Aorta (tissue), 5 donors: ENCODE data around the gene MARK3. TPM values are rescaled to one million over a fixed set of nuclear protein-coding genes. Genes with fewer than 3 reads are reported as not detected.

ENCODE experiments used
- ATAC-seq: fragments of 200-7000 bp; cut with Tn5 transposase; one replicate; pipeline ENCODE4 v1.9.1; 2022; ENCODE audit warnings: moderate library complexity; ENCODE audit not compliant: low FRiP score
- DNase-seq, 2 donors: peaks; one replicate each; pipeline ENCODE4 v3.0.0-alpha.2; 2020
- H3K27ac ChIP-seq, 2 donors: one replicate each; pipeline ENCODE4 v1.5.1; 2013; ENCODE audit warnings: low read length in 2 of 2, mild to moderate bottlenecking in 2 of 2, moderate library complexity in 2 of 2, control low read depth in 1 of 2, inconsistent platforms in 1 of 2, low read depth in 1 of 2
- H3K27me3 ChIP-seq, 2 donors: one replicate each; pipeline ENCODE4 v1.6.1; 2013; ENCODE audit warnings: control low read depth in 1 of 2, low read length in 1 of 2, mild to moderate bottlenecking in 1 of 2, moderate library complexity in 1 of 2; ENCODE audit not compliant: insufficient read depth in 2 of 2, control insufficient read depth in 1 of 2
- H3K36me3 ChIP-seq, 2 donors: one replicate each; pipeline ENCODE4 v1.6.1; 2013; ENCODE audit warnings: control low read depth in 1 of 2, low read length in 1 of 2, mild to moderate bottlenecking in 1 of 2; ENCODE audit not compliant: insufficient read depth in 2 of 2, control insufficient read depth in 1 of 2
- H3K4me1 ChIP-seq, 2 donors: one replicate each; pipeline ENCODE4 v1.6.1; 2013; ENCODE audit warnings: low read length in 2 of 2, control low read depth in 1 of 2, mild to moderate bottlenecking in 1 of 2, moderate library complexity in 1 of 2; ENCODE audit not compliant: insufficient read depth in 2 of 2, control insufficient read depth in 1 of 2
- H3K4me3 ChIP-seq, 2 donors: one replicate each; pipeline ENCODE4 v1.5.1; 2013; ENCODE audit warnings: low read length in 2 of 2, control low read depth in 1 of 2, mild to moderate bottlenecking in 1 of 2
- H3K9me3 ChIP-seq: one replicate; pipeline ENCODE4 v1.6.1; 2013; ENCODE audit warnings: mild to moderate bottlenecking, low read length; ENCODE audit not compliant: control insufficient read depth
- WGBS, 2 donors: extraction: QIAGEN DNeasy Blood & Tissue Kit; methylation state at CpG; one replicate each; pipeline ENCODE4 v1.1.7; 2013; 5-methylcytosine and 5-hydroxymethylcytosine counted together
- intact Hi-C, 2 donors: fragments of 100-400 bp; cut with DNase I; formaldehyde crosslinking; loops; one replicate each; pipeline versions ENCODE4 v1.14.2 to v1.15.0; 2022
- polyA plus RNA-seq, 2 donors: library from polyadenylated mRNA; stranded (reverse); fragments of 200-250 nt; gene quantifications; one replicate each; pipeline ENCODE4 v1.2.3, GENCODE V29; 2013
- total RNA-seq, 2 donors: library from RNA; stranded (reverse); fragmentation: NEBNext Ultra II Directional; extraction: Animal tissue kit (Norgen Biotek cat#: 25700); gene quantifications; one replicate each; pipeline ENCODE4 v1.2.1, GENCODE V29; 2021
- donor health status: healthy with polysubstance abuse.
- donor health status: Bipolar disorder and iron deficiency.
- donor health status: DM: no; HTN: no; CAD: no.
- donor health status: DM: no; HTN: no; CAD: no.
- donor health status: DM: yes; HTN: yes; CAD: no.

MARK3 gene
- total and polyA plus RNA-seq, 4 donors, result 21.7 to 121 (median 86.0) TPM

DNA sequence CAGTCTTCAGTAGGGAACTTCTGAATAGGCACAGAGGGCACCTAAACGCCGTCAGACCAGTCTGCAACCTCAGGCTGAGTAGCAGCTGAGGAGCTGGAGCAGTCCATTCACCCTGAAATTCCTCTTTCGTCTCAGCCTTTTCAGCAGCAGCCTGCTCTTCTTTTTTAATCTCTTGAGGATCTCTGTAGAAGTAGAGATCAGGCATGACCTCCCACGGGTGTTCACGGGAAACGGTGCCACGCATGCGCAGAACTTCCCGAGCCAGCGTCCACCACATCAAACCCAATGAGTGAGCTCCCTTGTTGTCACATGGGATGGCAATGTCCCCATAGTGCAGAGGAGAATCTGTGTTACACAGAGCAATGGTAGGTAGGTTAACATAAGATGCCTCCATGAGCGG lies 11.1 kb upstream of the MARK3 start:
- no peaks in the 10 kb centered on the region for H3K9me3 ChIP-seq
- intact Hi-C loops, result no loop called here
- DNase-seq (no peak), ATAC-seq (no peak)
- no peak overlapping the region for H3K4me3 ChIP-seq
- no peak overlapping the region for H3K27ac ChIP-seq
- no peaks in the 10 kb centered on the region for H3K4me1 ChIP-seq
- H3K27me3 ChIP-seq, result no peaks in the 10 kb centered on the region
- WGBS, 2 donors, result 85 to 86% methylated on average over 11 of the region's 11 CpGs
- no peaks in the 10 kb centered on the region for H3K36me3 ChIP-seq

DNA sequence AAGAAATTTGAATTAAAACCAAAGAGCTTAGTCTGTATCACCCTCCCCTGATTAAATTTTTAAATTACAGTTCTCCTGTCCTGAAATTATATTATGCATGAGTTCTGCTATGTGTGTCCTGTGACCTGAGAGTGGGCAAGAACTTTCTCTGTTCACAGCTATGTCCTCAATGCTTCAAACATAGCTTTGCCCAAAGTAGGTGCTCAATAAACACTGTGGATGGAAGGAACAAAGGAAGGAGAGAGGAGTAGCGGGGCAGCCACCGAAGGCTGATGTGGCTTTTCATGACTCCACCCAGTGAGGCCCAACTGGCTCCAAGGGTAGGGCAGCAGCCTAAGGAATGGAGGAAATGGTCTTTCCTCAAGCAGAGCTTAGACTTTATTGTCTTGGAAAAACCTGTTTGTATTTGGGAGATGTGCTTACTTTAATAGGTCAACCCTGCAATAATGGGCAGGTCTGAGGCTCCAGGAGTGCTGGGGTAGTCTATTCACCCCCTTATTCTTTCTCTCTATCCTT lies 7.6 kb upstream of the MARK3 start:
- intact Hi-C loops, result no loop called here
- no peak for ATAC-seq
- DNase-seq, result no peak
- Histone ChIP-seq H3K36me3 (no peaks in the 10 kb centered on the region), H3K4me3 (no peak overlapping the region), H3K9me3 (no peaks in the 10 kb centered on the region), H3K4me1 (no peaks in the 10 kb centered on the region), H3K27me3 (no peaks in the 10 kb centered on the region), H3K27ac (no peak overlapping the region)
- WGBS, 2 donors, result 89 to 93% methylated on average over 2 of the region's 2 CpGs

DNA sequence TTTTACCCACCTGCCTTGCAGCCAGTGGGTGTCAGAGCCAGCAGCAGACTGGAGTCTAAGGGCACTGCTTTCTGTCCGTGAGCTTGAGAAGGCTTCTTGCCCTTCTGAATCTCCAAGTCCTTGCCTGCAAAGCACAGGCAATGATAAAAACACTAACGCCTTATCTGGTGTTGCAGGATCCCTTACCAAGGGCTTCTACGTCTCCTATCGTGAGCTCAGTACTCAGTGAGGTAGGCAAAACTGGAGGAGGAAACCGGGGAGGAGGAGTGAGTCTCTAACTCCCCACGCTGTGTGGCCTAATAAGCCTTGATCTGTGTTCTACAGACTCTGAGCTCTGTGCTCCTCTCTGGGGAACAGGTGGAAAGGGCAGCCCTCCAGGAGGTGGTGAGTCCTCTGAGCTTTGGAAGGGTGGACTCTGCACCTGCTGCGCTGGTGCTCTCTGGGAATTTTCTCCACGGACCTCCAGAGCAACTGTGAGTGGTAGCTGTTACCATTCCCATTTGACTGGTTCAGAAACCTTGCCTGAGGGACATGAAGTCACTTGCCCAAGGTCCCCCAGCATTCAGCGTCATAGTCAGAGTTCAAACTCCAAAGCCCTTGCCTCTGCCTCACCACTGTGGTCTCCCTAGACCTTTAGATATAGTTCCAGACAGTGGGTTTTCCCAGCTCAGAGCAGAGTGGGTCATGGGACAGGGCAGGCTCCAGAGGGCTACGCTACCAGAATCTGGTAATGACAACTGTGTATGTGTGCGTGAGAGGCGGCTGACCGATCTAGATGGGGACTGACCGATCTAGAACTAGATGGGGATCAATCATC lies 7.0 kb upstream of the MARK3 start:
- WGBS, 2 donors, result 84 to 85% methylated on average over 14 of the region's 14 CpGs
- H3K36me3 ChIP-seq, result no peaks in the 10 kb centered on the region
- H3K4me1 ChIP-seq, result no peaks in the 10 kb centered on the region
- no peaks in the 10 kb centered on the region for H3K9me3 ChIP-seq
- no peak overlapping the region for H3K27ac ChIP-seq
- DNase-seq, result no peak
- intact Hi-C loops, result no loop called here
- ATAC-seq, result no peak
- no peak overlapping the region for H3K4me3 ChIP-seq
- H3K27me3 ChIP-seq, result no peaks in the 10 kb centered on the region

DNA sequence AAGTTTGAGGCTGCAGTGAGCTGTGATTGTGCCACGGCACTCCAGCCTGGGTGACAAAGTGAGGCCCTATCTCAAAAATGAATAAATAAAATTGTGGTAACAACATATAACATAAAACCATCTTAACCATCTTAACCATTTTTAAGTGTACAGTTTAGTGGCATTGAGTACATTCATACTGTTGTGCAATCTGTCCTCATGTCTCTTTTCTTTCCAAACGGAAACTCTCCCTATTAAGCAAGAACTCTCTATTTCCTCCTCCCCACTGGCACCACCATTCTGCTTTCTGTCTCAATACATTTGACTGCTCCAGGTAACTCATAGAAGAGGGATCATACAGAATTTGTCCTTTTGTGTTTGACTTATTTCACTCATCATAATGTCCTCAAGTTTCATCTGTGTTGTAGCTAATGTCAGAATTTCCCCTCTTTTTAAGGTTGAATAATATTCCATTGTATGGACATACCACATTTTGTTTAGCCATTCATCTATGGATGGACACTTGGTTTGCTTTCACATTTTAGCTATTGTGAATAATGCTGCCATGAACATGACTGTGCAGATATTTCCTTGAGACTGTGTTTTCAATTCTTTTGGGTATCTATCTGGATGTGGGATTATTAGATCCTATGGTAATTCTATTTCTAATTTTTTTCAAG lies 4.4 kb upstream of the MARK3 start:
- ATAC-seq (no peak), DNase-seq (no peak)
- Histone ChIP-seq H3K27ac (no peak overlapping the region), H3K4me3 (no peak overlapping the region), H3K9me3 (no peaks in the 10 kb centered on the region), H3K36me3 (no peaks in the 10 kb centered on the region), H3K27me3 (no peaks in the 10 kb centered on the region), H3K4me1 (no peaks in the 10 kb centered on the region)
- 0 to 16% methylated on average over 2 of the region's 2 CpGs for WGBS, 2 donors
- intact Hi-C loops, result no loop called here

DNA sequence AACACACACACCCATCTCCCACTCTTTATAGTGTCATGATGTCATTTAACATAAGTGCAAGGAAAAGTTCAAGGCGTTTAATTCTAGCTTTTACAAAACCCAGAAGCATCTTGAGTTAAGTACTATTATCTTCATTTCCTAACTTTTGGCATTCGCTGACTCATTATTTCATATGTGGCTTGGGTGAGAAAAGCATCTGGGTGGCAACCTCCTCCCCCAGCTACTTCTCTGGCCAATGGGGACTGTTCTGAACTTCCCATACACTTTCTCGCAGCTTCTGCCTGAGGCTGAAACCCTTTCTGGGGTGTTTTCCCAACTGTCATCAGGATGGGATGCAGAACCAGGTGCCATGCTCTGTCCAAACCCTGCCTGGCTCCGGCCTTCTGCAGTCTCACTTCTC lies 2.8 kb upstream of the MARK3 start:
- no peak overlapping the region for H3K27ac ChIP-seq
- H3K36me3 ChIP-seq, result no peaks in the 10 kb centered on the region
- 55 to 63% methylated on average over 4 of the region's 4 CpGs for WGBS, 2 donors
- H3K9me3 ChIP-seq, result no peaks in the 10 kb centered on the region
- no peaks in the 10 kb centered on the region for H3K27me3 ChIP-seq
- intact Hi-C loops, result no loop called here
- peaks cover 0 to 3% of the 10 kb centered on the region in 2 donors for H3K4me1 ChIP-seq
- no peak for ATAC-seq
- no peak for DNase-seq
- H3K4me3 ChIP-seq, result no peak overlapping the region

DNA sequence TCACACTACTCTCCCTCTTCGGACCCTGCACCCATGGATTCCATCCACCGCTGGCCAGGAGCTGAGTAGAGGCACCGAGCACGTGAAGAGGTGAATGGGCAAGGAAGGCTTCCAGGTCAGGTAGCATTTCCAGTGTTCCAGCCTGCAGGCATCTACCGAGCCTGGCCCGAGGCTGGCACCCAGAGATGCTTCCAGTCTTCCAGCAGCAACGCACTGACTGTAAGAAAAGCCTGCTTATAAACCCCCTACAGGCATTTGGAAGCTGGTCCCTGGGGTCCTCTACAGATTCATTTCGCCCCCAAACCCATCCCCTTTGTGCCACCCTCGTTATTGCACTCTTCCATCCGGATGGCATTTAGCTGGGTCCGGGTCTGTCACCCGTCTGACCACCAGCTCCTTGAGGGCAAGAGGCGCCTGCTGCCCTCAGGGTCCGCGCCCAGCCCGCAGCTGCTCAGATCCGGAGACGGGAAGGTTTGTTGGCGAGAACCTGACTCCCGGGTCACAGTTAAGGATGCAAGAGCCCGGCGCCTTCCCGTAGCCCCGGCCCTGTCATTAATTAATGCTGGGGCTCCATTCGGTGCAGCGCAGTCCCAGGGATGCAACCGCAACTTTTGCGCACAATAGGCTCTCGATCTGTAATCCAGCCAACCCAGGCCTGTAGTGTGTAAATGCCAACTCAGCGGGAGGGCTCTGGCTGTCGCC lies 614 bp upstream of the MARK3 start:
- no peaks in the 10 kb centered on the region for H3K9me3 ChIP-seq
- WGBS, 2 donors, result 6 to 8% methylated on average over 30 to 31 of the region's 31 CpGs
- intact Hi-C loops, result loop anchor here in 1 of 2 donors (5.0 kb wide), 2 partner anchors 48 to 52 kb away; partner anchors contain the start of gene EIF5
- DNase-seq (no peak), ATAC-seq (peak; percentile 6)
- peaks cover 0 to 5% of the 10 kb centered on the region in 2 donors for H3K4me1 ChIP-seq
- peak overlapping the region; percentile 7 to 32 for H3K4me3 ChIP-seq
- no peaks in the 10 kb centered on the region for H3K27me3 ChIP-seq
- H3K36me3 ChIP-seq, result no peaks in the 10 kb centered on the region
- H3K27ac ChIP-seq, result no peak overlapping the region

DNA sequence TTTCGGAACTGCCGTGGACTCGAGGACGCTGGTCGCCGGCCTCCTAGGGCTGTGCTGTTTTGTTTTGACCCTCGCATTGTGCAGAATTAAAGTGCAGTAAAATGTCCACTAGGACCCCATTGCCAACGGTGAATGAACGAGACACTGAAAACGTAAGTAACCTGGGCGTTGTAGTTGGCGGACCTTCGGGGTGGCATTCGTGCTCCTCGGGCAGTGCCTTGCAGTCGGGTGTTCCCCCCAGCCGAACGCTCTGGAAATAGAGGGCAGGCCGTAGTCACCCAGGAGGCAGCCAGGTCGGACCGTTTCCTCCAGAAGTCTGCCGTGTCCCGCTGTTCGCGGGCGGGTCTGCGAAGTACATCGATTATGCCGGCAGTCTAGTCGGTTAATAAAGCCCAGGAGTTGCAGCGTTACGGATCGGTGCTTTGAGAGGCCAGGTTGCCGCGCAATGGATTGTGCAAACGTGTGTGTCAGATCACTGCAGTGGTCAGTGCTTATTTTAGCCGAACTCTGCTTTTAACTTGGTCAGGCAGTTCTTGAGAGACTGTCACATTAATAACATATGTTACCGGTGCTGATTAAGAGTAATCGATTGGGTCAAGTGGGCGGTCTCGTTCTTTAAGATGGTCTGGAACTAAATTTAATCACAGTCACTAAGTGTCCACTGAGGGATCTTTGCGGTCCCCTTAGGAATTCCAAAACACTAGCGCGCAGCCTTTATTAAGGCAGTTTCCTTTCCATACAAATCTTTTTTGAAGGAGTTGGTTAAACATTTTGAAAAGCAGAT lies 906 bp downstream of the MARK3 start:
- ATAC-seq, result no peak
- Histone ChIP-seq H3K27me3 (no peaks in the 10 kb centered on the region), H3K36me3 (no peaks in the 10 kb centered on the region), H3K4me1 (peaks cover 0 to 5% of the 10 kb centered on the region in 2 donors), H3K4me3 (peak overlapping the region; percentile 92), H3K9me3 (no peaks in the 10 kb centered on the region), H3K27ac (peak overlapping the region; percentile 91 to 94)
- 0% methylated on average over 44 of the region's 44 CpGs for WGBS, 2 donors
- DNase-seq, result peak; percentile 59 to 79
- intact Hi-C loops, result loop anchor here in 1 of 2 donors (5.0 kb wide), 2 partner anchors 46 to 54 kb away; partner anchors contain the start of gene EIF5
